Uterus (tissue), 4 donors: Measurements from ENCODE around the gene IQCK. TPM values are rescaled to one million over a fixed set of nuclear protein-coding genes. Genes with fewer than 3 reads are reported as not detected.

Source experiments
- DNase-seq, 2 donors: peaks; one replicate each; pipeline ENCODE4 v3.0.0-alpha.2; 2019 to 2020
- H3K27ac ChIP-seq, 2 donors: fragments of 200-600 bp; sonication (generic); 1 replicate in 1 of 2; 2 replicates in 1 of 2; pipeline ENCODE4 v1.5.1; 2016 to 2018
- H3K27me3 ChIP-seq, 2 donors: fragments of 200-600 bp; sonication (generic); one replicate each; pipeline ENCODE4 v1.5.1; 2018 to 2019; ENCODE audit warnings: control low read depth in 1 of 2
- H3K36me3 ChIP-seq, 2 donors: fragments of 200-600 bp; sonication (generic); one replicate each; pipeline ENCODE4 v1.5.1; 2019; ENCODE audit warnings: control low read depth in 1 of 2
- H3K4me1 ChIP-seq, 2 donors: fragments of 200-600 bp; sonication (generic); one replicate each; pipeline ENCODE4 v1.5.1; 2018 to 2019; ENCODE audit warnings: control low read depth in 1 of 2
- H3K4me3 ChIP-seq, 2 donors: fragments of 200-600 bp; sonication (generic); 1 replicate in 1 of 2; 2 replicates in 1 of 2; pipeline ENCODE4 v1.5.1; 2018 to 2019; ENCODE audit warnings: mild to moderate bottlenecking in 1 of 2
- H3K9me3 ChIP-seq, 2 donors: fragments of 200-600 bp; sonication (generic); one replicate each; pipeline ENCODE4 v1.5.1; 2019; ENCODE audit warnings: control low read depth in 1 of 2
- POLR2A ChIP-seq, 2 donors: fragments of 450-650 bp; IDR thresholded peaks; one replicate each; pipeline ENCODE4 v1.6.1; 2016; ENCODE audit warnings: antibody characterized with exemption in 2 of 2, mild to moderate bottlenecking in 1 of 2, moderate library complexity in 1 of 2
- intact Hi-C: fragments of 100-400 bp; cut with DNase I; formaldehyde crosslinking; loops from one replicate; pipeline ENCODE4 v1.15.1; 2023; ENCODE audit warnings: low total_unique reads
- total RNA-seq, 4 donors: library from RNA; depleted of rRNA in 3 of 4; stranded (reverse); fragments of >200 nt in 3 of 4; gene quantifications; one replicate each; pipeline versions ENCODE4 v1.1.0 to v1.2.4, GENCODE V29; 2014 to 2023
- TF ChIP-seq, protein P1 (sequence below), 4 experiments: fragments of 200-600 bp in 2 of 4; fragments of 450-650 bp in 2 of 4; sonication (generic) in 2 of 4; IDR thresholded peaks; one replicate each; pipeline ENCODE4 v1.5.1; 2016 to 2019; ENCODE audit warnings: antibody characterized with exemption in 4 of 4, mild to moderate bottlenecking in 2 of 4, moderate library complexity in 1 of 4
- donor health status: DM: yes; HTN: yes; CAD: no.

Gene IQCK
- total RNA-seq, 4 donors from 2014 or later = 14.7 to 27.2 (median 21.1) TPM

DNA sequence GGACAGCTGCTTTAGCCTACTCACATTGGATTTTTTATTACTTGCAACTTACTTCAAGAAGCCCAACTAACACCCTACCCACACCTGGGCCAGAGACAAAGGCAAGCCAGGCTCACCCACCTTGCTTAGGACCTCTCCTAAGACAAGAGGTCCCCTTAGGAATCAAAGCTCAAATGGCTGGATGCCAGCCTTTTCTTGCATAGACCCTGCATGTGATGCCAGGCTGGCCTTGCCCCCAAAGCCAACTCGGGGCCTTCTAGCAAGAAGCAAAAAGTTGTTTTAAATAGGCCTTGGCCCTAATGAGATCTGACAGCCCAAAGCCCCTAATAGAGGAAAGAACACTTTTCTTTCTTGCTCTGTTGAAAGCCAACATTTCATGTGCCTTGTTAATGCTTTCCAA lies 145.9 kb downstream of the IQCK start:
- Histone ChIP-seq H3K27me3 (no peaks in the 10 kb centered on the region), H3K4me3 (no peak overlapping the region), H3K9me3 (no peaks in the 10 kb centered on the region), H3K27ac (no peak overlapping the region), H3K36me3 (no peaks in the 10 kb centered on the region), H3K4me1 (no peaks in the 10 kb centered on the region)
- TF ChIP-seq POLR2A (IDR thresholded peaks at IDR 0.05) = no peak
- TF ChIP-seq, protein P1, sequence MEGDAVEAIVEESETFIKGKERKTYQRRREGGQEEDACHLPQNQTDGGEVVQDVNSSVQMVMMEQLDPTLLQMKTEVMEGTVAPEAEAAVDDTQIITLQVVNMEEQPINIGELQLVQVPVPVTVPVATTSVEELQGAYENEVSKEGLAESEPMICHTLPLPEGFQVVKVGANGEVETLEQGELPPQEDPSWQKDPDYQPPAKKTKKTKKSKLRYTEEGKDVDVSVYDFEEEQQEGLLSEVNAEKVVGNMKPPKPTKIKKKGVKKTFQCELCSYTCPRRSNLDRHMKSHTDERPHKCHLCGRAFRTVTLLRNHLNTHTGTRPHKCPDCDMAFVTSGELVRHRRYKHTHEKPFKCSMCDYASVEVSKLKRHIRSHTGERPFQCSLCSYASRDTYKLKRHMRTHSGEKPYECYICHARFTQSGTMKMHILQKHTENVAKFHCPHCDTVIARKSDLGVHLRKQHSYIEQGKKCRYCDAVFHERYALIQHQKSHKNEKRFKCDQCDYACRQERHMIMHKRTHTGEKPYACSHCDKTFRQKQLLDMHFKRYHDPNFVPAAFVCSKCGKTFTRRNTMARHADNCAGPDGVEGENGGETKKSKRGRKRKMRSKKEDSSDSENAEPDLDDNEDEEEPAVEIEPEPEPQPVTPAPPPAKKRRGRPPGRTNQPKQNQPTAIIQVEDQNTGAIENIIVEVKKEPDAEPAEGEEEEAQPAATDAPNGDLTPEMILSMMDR (IDR thresholded peaks at IDR 0.05) = no peak
- no peak for DNase-seq
- intact Hi-C loops = no loop called here

DNA sequence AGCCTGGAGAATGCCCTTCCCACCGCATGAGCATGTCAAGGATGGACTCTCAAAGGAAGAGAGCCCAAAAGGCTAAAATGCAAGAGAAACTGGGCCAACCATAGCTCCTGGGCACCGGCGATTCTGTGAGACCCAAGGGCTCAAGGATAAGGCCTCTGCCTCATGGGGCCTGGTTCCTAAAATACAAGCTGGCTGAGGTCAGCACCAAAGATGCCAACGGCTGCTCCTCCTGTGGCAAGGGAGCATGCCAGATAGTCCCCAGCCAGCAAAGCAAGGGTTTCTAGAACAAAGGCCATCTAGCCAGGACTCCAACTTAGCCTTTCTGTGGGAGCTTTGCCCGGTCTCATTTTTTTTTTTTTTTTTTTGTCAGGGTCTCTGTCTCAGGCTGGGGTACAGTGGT lies 146.5 kb downstream of the IQCK start:
- H3K9me3 ChIP-seq = no peaks in the 10 kb centered on the region
- H3K27ac ChIP-seq = no peak overlapping the region
- H3K4me3 ChIP-seq = no peak overlapping the region
- no peaks in the 10 kb centered on the region for H3K36me3 ChIP-seq
- TF ChIP-seq, protein P1 (IDR thresholded peaks at IDR 0.05) = no peak
- TF ChIP-seq POLR2A (IDR thresholded peaks at IDR 0.05) = no peak
- H3K27me3 ChIP-seq = no peaks in the 10 kb centered on the region
- no peaks in the 10 kb centered on the region for H3K4me1 ChIP-seq
- intact Hi-C loops = no loop called here
- DNase-seq = no peak

DNA sequence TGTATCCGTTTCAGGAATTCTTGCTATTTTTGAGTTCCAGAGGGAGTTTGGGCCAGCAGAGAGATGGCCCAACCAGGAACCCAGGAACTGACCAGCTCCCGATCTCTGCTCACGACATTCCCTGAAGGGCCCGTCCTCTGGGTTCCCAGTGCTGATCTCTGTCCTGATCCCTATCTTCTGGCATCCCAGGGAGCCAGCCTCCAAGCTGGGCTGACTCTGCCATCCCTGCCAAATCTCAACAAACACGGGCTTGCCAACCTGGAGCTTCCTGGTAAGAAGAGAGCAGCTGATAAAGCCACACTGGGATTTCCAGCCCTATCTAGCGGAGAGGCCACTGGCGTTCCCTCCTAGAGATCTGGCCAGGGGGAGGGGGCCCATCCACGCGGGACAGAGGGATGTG lies 150.3 kb downstream of the IQCK start:
- intact Hi-C loops = no loop called here
- TF ChIP-seq POLR2A (IDR thresholded peaks at IDR 0.05) = no peak
- TF ChIP-seq, protein P1 (IDR thresholded peaks at IDR 0.05) = no peak
- Histone ChIP-seq H3K36me3 (no peaks in the 10 kb centered on the region), H3K27me3 (no peaks in the 10 kb centered on the region), H3K4me3 (no peak overlapping the region), H3K27ac (no peak overlapping the region), H3K9me3 (no peaks in the 10 kb centered on the region), H3K4me1 (no peaks in the 10 kb centered on the region)
- DNase-seq = no peak

DNA sequence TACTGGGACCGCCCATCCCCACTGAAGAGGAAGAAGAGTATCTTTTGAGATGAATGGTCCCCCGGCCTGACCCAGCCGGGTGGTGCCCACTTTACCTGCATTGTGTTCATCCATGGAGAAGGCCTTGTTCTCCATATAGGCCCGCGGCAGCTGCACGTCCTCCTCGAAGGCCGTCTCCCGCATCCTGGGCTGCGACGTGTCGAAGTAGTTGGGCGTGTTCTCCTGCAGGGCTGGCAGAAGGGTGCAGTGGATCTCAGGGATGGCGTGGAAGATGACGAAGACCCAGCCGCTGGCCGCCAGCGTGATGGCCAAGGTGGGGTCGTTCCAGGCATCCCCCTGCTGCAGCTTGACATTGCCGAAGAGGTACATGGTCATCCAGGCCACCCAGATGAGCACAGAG lies 153.7 kb downstream of the IQCK start:
- Histone ChIP-seq H3K27ac (no peak overlapping the region), H3K4me1 (no peaks in the 10 kb centered on the region), H3K27me3 (no peaks in the 10 kb centered on the region), H3K9me3 (no peaks in the 10 kb centered on the region), H3K4me3 (no peak overlapping the region), H3K36me3 (no peaks in the 10 kb centered on the region)
- intact Hi-C loops = no loop called here
- TF ChIP-seq POLR2A (IDR thresholded peaks at IDR 0.05) = no peak
- TF ChIP-seq, protein P1 (IDR thresholded peaks at IDR 0.05) = no peak
- DNase-seq = no peak

DNA sequence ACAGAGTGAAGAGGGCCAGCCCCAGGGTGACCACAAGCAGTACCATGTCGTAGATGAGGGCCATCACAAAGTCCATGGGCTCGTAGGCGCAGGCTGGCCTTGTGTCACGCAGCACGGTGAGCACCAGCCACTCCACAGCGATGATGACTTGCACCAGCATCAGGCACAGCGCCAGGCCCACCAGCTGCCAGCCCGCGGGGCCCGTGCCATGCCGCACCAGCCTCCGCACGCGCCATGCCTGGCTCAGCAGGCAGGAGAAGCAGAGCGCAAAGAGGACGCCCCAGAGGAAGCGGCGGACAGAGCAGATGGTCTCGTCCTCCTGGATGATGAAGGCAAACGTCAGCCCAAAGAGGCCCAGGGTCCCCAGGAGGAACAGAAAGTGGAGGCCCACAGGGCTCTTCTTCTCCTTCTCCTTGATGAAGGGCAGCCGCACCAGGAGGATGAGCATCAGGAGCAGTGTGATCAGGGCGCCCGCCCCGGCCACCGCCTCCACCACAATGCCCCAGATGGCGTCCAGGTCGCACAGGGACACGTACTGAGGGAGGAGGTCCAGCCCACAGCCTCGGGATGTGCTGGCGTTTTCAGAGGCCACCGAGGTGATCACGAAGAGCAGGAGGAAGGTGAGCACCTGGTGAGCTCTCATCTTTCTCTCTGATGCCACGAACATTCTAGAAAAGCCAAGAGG lies 154.2 kb downstream of the IQCK start:
- intact Hi-C loops = no loop called here
- no peaks in the 10 kb centered on the region for H3K27me3 ChIP-seq
- TF ChIP-seq, protein P1 (IDR thresholded peaks at IDR 0.05) = no peak
- no peak for TF ChIP-seq POLR2A (IDR thresholded peaks at IDR 0.05)

More for the DNA sequence above, 154.2 kb downstream of the IQCK start:
- Histone ChIP-seq H3K4me1 (no peaks in the 10 kb centered on the region), H3K4me3 (no peak overlapping the region), H3K27ac (no peak overlapping the region), H3K36me3 (no peaks in the 10 kb centered on the region), H3K9me3 (no peaks in the 10 kb centered on the region)
- DNase-seq = no peak
